PC-3 (cell line): ENCODE data around the gene MPG. TPM values are rescaled to one million over a fixed set of nuclear protein-coding genes. Genes with fewer than 3 reads are reported as not detected.

ENCODE experiments used
- ATAC-seq: fragments of 200-7000 bp; cut with Tn5 transposase; 2 replicates; pipeline ENCODE4 v1.9.1; 2020; ENCODE audit warnings: mild to moderate bottlenecking, moderate library complexity
- BruUV-seq: library from RNA; stranded (reverse); fragments of 400-500 nt; replicated peaks from 2 replicates; lab custom pipeline; 2021; lab: Mats Ljungman, UMichigan
- CTCF ChIA-PET: fragments of 300-600 bp; sonication (Branson Sonifier 250); formaldehyde crosslinking; loops from one replicate; lab custom pipeline; 2022; ENCODE audit warnings: antibody characterized with exemption; lab: Charles Lee
- POLR2A ChIA-PET: fragments of 300-600 bp; sonication (Branson Sonifier 250); formaldehyde crosslinking; loops from one replicate; lab custom pipeline; 2022; ENCODE audit warnings: antibody characterized with exemption; ENCODE audit not compliant: unreplicated experiment; lab: Charles Lee
- DNase-seq: peaks from one replicate; pipeline ENCODE4 v3.0.0-alpha.2; 2015
- H2AFZ ChIP-seq: fragments of 300-600 bp; sonication (generic); 2 replicates; pipeline ENCODE4 v1.6.0; 2016; ENCODE audit warnings: antibody characterized with exemption, low read length
- H3F3A ChIP-seq: fragments of 300-600 bp; sonication (generic); one replicate; pipeline ENCODE4 v1.6.0; 2017; ENCODE audit warnings: antibody characterized with exemption, low read length, control low read depth, mild to moderate bottlenecking; ENCODE audit not compliant: unreplicated experiment
- H3K27ac ChIP-seq: fragments of 300-600 bp; sonication (generic); 2 replicates; pipeline ENCODE4 v1.5.1; 2016; ENCODE audit warnings: mild to moderate bottlenecking, low read length
- H3K27me3 ChIP-seq: fragments of 300-600 bp; sonication (generic); 2 replicates; pipeline ENCODE4 v1.6.1; 2016; ENCODE audit warnings: low read length, mixed read lengths
- H3K36me3 ChIP-seq: fragments of 300-600 bp; sonication (generic); 2 replicates; pipeline ENCODE4 v1.6.1; 2016; ENCODE audit warnings: low read depth, mixed run types, low read length, mixed read lengths
- H3K4me1 ChIP-seq: fragments of 300-600 bp; sonication (generic); 2 replicates; pipeline ENCODE4 v1.5.1; 2016; ENCODE audit warnings: low read length; ENCODE audit not compliant: insufficient read depth
- H3K4me2 ChIP-seq: fragments of 300-600 bp; sonication (generic); 2 replicates; pipeline ENCODE4 v1.6.0; 2016; ENCODE audit warnings: low read length
- H3K4me3 ChIP-seq: fragments of 300-600 bp; sonication (generic); 2 replicates; pipeline ENCODE4 v1.5.1; 2016; ENCODE audit warnings: mild to moderate bottlenecking, low read length, mixed read lengths
- H3K79me2 ChIP-seq: fragments of 300-600 bp; sonication (generic); 2 replicates; pipeline ENCODE4 v1.6.1; 2017; ENCODE audit warnings: low read length, mixed read lengths
- H3K9ac ChIP-seq: fragments of 300-600 bp; sonication (generic); 2 replicates; pipeline ENCODE4 v1.6.0; 2016; ENCODE audit warnings: mild to moderate bottlenecking, low read length
- H3K9me2 ChIP-seq: fragments of 300-600 bp; sonication (generic); replicated peaks from 2 replicates; pipeline ENCODE4 v1.6.1; 2016; ENCODE audit warnings: mixed run types, low read length, mixed read lengths
- H3K9me3 ChIP-seq: fragments of 300-600 bp; sonication (generic); 2 replicates; pipeline ENCODE4 v1.6.1; 2016; ENCODE audit warnings: low read length, mixed read lengths
- H4K20me1 ChIP-seq: fragments of 300-600 bp; sonication (generic); 2 replicates; pipeline ENCODE4 v1.6.1; 2016; ENCODE audit warnings: low read length, mixed read lengths
- CTCF ChIP-seq: fragments of 300-600 bp; sonication (generic); conservative IDR thresholded peaks from 2 replicates; pipeline ENCODE4 v1.5.1; 2017; ENCODE audit warnings: antibody characterized with exemption, low read depth, mild to moderate bottlenecking, low read length
- EZH2 ChIP-seq: fragments of 300-600 bp; sonication (generic); IDR thresholded peaks from one replicate; pipeline ENCODE4 v1.6.1; 2017; ENCODE audit warnings: antibody characterized with exemption, mild to moderate bottlenecking, low read length; ENCODE audit not compliant: unreplicated experiment
- EZH2phosphoT487 ChIP-seq: fragments of 300-600 bp; sonication (generic); IDR thresholded peaks from 2 replicates; pipeline ENCODE4 v1.6.1; 2018; ENCODE audit warnings: mild to moderate bottlenecking, antibody characterized with exemption, low read length, borderline replicate concordance
- intact Hi-C: fragments of 100-400 bp; cut with micrococcal nuclease; formaldehyde crosslinking; loops from 2 replicates; pipeline ENCODE4 v1.9.0; 2023
- total RNA-seq: library from RNA; depleted of rRNA; stranded (reverse); fragments of >200 nt; gene quantifications from 2 replicates; pipeline ENCODE4 v1.2.3, GENCODE V29; 2014

The MPG gene
- total RNA-seq, 1 experiment from 2014 or later: 147 TPM

- H3K36me3 ChIP-seq: no peaks in the 10 kb centered on the region
- H3K9me3 ChIP-seq: no peaks in the 10 kb centered on the region
- H3K4me1 ChIP-seq: peaks cover 32% of the 10 kb centered on the region
- ATAC-seq (peak; percentile 65), DNase-seq (peak; percentile 93)
- BruUV-seq: TSS peak; percentile 98
- ChIA-PET POLR2A (no interaction called here), CTCF (no interaction called here)
- no peaks in the 10 kb centered on the region for H3F3A ChIP-seq
- H3K79me2 ChIP-seq: peaks cover 22% of the 10 kb centered on the region
- intact Hi-C loops: no loop called here
- no peaks in the 10 kb centered on the region for H4K20me1 ChIP-seq
- peak overlapping the region; percentile 97 for H3K4me2 ChIP-seq
- H3K9me2 ChIP-seq: no peaks in the 10 kb centered on the region
- TF ChIP-seq EZH2phosphoT487: no peak
- TF ChIP-seq CTCF: no peak
- no peak for TF ChIP-seq EZH2
- peak overlapping the region; percentile 55 for H2AFZ ChIP-seq
- peak overlapping the region; percentile 73 for H3K4me3 ChIP-seq
- H3K27me3 ChIP-seq: no peaks in the 10 kb centered on the region
- peak overlapping the region; percentile 65 for H3K9ac ChIP-seq
- peak overlapping the region; percentile 62 for H3K27ac ChIP-seq
These were observed 6.3 kb upstream of the MPG start for GRCh38 chr16:71540-72401.

- H3K4me1 ChIP-seq: peaks cover 43% of the 10 kb centered on the region
- intact Hi-C loops: no loop called here
- CTCF ChIA-PET: no interaction called here
- H3K9ac ChIP-seq: peak within 1 kb of the TSS; percentile 65
- peak within 1 kb of the TSS; percentile 73 for H3K4me3 ChIP-seq
- no peaks in the 10 kb centered on the region for H4K20me1 ChIP-seq
- ATAC-seq: peak; percentile 39
- H3K36me3 ChIP-seq: no peaks in the 10 kb centered on the region
- H3F3A ChIP-seq: no peaks in the 10 kb centered on the region
- no peaks in the 10 kb centered on the region for H3K27me3 ChIP-seq
- peak within 1 kb of the TSS; percentile 55 for H2AFZ ChIP-seq
- no peaks in the 10 kb centered on the region for H3K9me2 ChIP-seq
- BruUV-seq: no TSS peak
- peak; percentile 63 for DNase-seq
- peak within 1 kb of the TSS; percentile 25 for H3K27ac ChIP-seq
- no peaks in the 10 kb centered on the region for H3K9me3 ChIP-seq
- TF ChIP-seq EZH2phosphoT487: no peak
- peaks cover 22% of the 10 kb centered on the region for H3K79me2 ChIP-seq
- POLR2A ChIA-PET: no interaction called here
- peak within 1 kb of the TSS; percentile 97 for H3K4me2 ChIP-seq
These were observed 5.2 kb upstream of the MPG start, which contains the start of gene RHBDF1 for GRCh38 chr16:72561-73548. Gene RHBDF1 (minus strand): TSS chr16:72631. CDS start chr16:65015, 7,616 bp downstream.

GRCh38 chr16:74051-74746 is 3.8 kb upstream of the MPG start:
- ATAC-seq: no peak
- H2AFZ ChIP-seq: no peak overlapping the region
- H3F3A ChIP-seq: no peaks in the 10 kb centered on the region
- no peak overlapping the region for H3K4me2 ChIP-seq
- ChIA-PET POLR2A (no interaction called here), CTCF (interaction anchor here (0.6 kb wide), 1 partner anchor 50 kb away, joined by 5 read pairs; no protein-coding TSS in a partner anchor)
- no peaks in the 10 kb centered on the region for H3K9me3 ChIP-seq
- peaks cover 31% of the 10 kb centered on the region for H3K79me2 ChIP-seq
- DNase-seq: no peak
- H3K27me3 ChIP-seq: no peaks in the 10 kb centered on the region
- H3K36me3 ChIP-seq: no peaks in the 10 kb centered on the region
- intact Hi-C loops: no loop called here
- no peak overlapping the region for H3K27ac ChIP-seq
- TF ChIP-seq CTCF (no peak), EZH2phosphoT487 (no peak), EZH2 (no peak)
- H3K9me2 ChIP-seq: no peaks in the 10 kb centered on the region
- no TSS peak for BruUV-seq
- H3K4me3 ChIP-seq: no peak overlapping the region
- peaks cover 47% of the 10 kb centered on the region for H3K4me1 ChIP-seq
- H3K9ac ChIP-seq: no peak overlapping the region
- no peaks in the 10 kb centered on the region for H4K20me1 ChIP-seq
